COLO668 (cell line): ENCODE measurements around the gene RB1.

Source experiments
- DNase-seq: peaks from one replicate; lab custom pipeline; 2025; ENCODE audit not compliant: unreplicated experiment; lab: John Stamatoyannopoulos, UW

RB1 gene

DNA sequence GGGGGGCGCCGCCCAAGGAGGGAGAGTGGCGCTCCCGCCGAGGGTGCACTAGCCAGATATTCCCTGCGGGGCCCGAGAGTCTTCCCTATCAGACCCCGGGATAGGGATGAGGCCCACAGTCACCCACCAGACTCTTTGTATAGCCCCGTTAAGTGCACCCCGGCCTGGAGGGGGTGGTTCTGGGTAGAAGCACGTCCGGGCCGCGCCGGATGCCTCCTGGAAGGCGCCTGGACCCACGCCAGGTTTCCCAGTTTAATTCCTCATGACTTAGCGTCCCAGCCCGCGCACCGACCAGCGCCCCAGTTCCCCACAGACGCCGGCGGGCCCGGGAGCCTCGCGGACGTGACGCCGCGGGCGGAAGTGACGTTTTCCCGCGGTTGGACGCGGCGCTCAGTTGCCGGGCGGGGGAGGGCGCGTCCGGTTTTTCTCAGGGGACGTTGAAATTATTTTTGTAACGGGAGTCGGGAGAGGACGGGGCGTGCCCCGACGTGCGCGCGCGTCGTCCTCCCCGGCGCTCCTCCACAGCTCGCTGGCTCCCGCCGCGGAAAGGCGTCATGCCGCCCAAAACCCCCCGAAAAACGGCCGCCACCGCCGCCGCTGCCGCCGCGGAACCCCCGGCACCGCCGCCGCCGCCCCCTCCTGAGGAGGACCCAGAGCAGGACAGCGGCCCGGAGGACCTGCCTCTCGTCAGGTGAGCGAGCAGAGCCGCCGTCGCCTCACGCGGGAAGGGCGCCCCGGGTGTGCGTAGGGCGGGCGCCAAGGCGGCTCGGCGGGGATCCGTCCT is at the start of gene RB1:
TSS of gene RB1 (plus strand) at position 393 of the 784 bp plus-strand sequence. CDS start at position 555, 162 bp downstream.
- DNase-seq, result peak; percentile 99

DNA sequence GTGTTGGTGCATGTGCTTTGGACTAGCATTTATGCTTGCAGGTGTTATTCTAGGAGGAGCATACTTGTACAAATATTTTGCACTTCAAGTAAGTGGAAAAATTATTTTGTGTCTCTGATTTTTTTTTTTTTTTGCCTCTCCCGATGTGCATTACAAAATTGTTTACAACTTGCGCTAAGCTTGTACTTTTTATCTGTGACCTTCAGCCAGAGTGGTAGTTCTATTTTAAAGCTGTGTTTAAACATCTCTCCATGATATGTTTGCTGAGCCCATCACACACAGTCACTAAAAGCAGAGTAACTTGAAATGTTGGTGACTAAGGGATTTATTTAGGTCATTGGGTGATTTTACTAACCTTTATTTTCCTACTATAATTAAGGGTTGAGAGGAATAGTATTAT is 49.7 kb upstream of the RB1 start:
- DNase-seq, result no peak

DNA sequence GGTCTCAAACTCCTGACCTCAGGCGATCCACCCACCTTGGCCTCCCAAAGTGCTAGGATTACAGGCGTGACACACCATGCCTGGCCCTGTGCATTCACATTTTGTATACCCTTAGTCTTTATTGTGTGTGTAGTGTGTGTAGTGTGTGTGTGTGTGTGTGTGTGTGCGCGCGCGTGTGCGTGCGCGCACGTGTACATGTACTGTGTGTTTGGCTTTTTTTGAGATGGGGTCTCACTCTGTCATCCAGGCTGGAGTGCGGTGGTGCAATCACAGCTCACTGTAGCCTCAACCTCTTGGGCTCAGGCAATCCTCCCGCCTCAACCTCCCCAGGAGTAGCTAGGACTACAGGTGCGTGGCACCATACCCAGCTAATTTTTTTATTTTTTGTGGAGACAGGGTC is 48.5 kb upstream of the RB1 start:
- DNase-seq, result no peak

DNA sequence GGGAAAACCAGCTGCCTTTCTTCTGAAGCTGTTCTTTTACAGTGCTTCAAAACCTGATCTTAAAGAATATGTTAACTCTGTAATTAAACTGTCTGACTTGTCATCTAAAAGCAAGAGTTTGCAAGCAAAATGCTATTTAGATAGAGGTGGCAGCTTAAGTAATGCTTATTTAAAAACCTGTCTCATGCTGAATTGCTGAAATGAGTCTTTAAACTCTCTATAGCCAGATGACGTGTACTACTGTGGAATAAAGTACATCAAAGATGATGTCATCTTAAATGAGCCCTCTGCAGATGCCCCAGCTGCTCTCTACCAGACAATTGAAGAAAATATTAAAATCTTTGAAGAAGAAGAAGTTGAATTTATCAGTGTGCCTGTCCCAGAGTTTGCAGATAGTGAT is 47.6 kb upstream of the RB1 start:
- DNase-seq, result no peak

DNA sequence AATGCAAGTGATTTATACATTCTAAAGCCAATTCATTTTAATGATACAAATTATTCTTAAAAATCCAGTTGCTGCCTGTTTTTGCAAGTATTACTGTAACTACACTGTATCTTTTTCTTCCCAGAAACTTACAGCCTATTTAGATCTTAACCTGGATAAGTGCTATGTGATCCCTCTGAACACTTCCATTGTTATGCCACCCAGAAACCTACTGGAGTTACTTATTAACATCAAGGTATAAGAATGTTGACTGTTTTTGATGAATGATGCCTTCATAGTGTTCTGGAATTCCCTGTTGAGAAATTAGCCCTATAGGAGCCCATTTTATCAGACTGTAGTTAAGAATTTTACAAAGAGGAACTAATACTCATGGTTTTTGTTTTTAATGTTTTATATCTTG is 45.5 kb upstream of the RB1 start:
- no peak for DNase-seq

GRCh38 chr13:48258430-48258829 is 45.1 kb upstream of the RB1 start:
- DNase-seq, result no peak

DNA sequence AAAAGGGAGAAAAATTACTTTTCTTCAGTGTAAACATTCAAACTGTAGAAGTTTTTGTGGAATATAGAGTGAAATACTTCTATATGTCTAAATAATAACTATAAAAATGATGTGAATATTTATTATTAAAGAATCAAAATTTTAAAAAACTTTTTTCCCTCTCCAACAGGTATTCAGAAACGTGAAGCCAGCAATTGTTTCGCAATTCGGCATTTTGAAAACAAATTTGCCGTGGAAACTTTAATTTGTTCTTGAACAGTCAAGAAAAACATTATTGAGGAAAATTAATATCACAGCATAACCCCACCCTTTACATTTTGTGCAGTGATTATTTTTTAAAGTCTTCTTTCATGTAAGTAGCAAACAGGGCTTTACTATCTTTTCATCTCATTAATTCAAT is 42.6 kb upstream of the RB1 start:
- no peak for DNase-seq

- DNase-seq, result no peak
Observed at GRCh38 chr13:48263196-48263595, 40.4 kb upstream of the RB1 start.

- DNase-seq, result no peak
Observed at GRCh38 chr13:48264058-48264457, 39.5 kb upstream of the RB1 start.

DNA sequence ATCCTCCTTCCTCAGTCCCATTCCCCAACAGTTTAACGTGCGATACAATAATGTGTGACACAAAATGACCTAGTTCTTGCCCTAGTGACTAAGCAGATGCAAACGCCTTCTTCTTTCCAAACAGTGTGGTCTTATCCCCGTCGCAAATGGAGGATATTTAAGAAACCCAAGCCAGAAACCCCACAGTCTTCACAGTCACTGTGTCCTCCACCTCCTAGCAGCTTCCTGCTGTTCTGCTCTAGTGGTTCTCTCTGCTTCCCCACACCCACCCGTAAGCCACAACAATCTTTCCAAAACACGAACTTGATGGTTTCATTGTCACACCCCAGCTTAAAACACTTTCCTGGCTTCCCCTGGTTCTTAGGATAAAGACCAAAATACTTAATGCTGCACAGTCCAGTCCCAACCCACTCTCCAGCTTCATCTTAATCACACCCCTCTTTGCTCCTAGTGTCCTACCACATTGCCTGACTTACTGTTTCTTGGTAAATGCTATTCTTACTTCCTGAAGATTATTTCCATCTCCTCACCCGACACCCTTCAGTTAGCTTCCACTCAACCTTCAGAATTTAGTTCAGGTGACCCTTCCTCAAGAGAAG is 38.2 kb upstream of the RB1 start:
- no peak for DNase-seq

DNA sequence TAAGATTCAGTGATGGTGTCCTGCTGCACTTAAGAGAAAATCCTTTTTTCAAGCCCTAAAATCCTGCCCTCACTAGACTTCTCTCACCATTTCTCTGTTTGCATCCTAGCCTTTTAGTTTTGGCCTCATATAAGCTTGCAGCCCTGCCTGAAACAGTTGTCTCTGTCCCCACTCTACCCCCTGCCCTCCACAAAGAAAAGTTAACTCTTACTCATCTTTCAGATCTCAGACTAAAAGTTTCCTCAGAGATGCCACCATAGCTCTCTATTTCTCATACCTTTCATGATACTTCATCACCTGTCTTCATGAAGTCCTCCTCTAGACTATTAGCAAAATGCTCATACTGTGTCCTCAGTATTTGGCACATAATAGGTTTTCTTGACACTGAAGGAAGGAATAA is 37.4 kb upstream of the RB1 start:
- DNase-seq, result no peak

DNA sequence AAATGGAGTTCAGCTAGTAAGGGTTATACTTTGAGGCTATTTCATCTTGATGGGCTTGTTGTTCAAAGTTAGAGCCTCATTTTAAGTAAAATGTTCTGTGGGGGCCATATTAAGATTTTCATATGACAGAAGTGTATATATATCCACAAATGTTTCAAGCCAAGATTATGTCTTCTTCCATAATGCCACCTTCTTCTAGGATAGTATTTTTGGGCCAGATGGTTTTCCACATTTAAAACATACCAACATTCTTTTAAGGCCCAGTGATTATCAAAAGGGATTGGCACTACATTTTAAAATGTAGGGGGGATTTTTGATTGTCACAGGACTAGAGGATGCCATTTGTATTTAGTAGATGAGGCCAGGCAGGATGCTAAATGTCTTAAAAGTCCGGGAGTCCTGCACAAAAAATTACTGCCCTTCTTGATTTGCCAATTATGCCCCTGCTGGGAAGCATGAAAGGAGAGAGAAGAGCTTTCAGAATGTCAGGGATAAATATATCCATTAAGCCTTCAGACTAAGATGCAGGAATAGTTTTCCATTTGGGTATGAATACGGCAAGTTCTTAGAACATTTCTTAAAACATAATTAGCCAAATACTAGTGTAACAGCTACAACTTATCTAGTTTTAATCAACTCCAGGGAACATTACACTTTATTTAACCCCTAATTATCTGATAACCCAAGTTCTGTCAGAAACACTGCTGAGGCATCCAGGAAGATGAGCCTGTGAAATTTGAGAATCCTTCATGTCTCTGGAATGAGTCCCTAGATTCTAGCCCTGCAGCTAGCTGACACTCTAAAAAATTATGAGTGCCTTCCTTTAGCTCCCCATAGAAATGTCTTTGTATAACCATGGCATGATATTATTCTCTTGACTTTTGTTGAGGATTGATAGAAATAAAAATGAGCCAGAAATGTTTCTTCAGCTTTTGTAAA is 36.6 kb upstream of the RB1 start:
- no peak for DNase-seq

GRCh38 chr13:48268019-48268418 is 35.5 kb upstream of the RB1 start:
- DNase-seq, result no peak

GRCh38 chr13:48273346-48273745 is 30.2 kb upstream of the RB1 start:
- DNase-seq, result no peak

- DNase-seq, result no peak
Observed at GRCh38 chr13:48275507-48275906, 28.0 kb upstream of the RB1 start.

GRCh38 chr13:48278806-48279205 is 24.7 kb upstream of the RB1 start:
- DNase-seq, result no peak

- DNase-seq, result no peak
Observed at GRCh38 chr13:48281556-48281955, 22.0 kb upstream of the RB1 start.

DNA sequence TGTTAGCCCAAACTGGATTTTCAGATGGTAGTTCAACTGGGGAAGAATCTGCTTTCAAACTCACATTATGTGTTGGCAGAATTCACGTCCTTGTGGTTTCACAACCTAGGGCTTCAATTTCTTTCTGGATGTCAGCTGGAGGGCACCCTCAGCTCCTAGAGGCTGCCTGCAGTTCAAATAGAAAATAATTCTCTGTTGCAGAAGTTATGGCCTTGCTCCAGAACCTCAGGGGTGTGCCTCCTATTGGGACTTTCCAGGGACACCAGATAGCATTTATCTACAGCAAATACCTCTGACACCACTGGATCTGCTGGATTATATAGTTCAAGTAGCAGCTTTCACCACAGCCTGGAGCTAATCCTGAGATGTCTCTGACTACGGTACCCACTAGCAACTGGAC is 11.8 kb upstream of the RB1 start:
- no peak for DNase-seq

DNA sequence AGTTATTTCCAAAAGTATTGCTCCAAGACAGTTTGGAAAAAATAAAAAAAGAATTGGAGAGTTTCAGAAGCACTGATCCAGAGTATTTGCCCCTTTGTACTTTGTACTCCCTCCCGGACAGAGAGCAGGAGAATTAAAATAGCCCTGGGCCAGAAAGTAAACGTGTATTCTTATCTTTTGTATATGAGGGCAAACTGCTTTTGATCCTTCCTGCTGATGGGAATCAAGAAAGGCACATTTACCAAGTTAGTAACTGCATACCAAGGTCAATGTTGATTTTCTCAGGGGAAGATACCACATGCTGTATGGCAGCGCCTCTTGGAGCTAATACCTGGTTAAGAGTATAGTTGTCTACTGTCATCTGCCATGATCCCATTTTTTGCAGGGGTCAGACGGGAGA is 10.9 kb upstream of the RB1 start:
- DNase-seq, result no peak

DNA sequence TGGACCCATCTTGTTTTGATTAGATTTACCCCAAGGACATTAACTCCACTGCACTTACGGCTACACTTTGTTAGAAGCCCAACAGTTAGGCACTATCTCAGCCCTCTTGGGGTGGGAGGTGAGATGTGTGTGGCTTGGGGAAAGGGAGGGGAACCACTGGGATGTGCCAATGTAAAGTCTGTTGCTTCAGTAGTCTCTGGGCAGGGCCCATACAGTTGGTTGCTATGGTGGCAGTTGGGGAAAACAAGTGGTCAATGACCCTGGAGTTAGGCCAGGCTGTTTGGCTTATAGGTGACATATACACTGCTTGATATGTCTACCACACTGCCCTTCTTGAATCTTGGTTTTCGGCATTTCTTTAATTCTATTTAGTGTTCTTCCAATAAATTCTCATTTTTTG is 8.9 kb upstream of the RB1 start:
- DNase-seq, result no peak

- DNase-seq, result no peak
Observed at GRCh38 chr13:48295271-48295670, 8.3 kb upstream of the RB1 start.

GRCh38 chr13:48296528-48296927 is 7.0 kb upstream of the RB1 start:
- DNase-seq, result no peak
